SK-N-SH (cell line): ENCODE measurements around the gene ARAP3.

Source experiments
- CTCF ChIP-seq: fragments of 200-600 bp; sonication (generic); IDR thresholded peaks from 2 replicates; pipeline ENCODE4 v1.6.1; 2017; ENCODE audit warnings: antibody characterized with exemption, mild to moderate bottlenecking, moderate library complexity
- JUND ChIP-seq: IDR thresholded peaks from 2 replicates; pipeline ENCODE4 v1.4.0; 2012

GRCh38 chr5:141633871-141634561, 48.0 kb downstream of the ARAP3 start:
- TF ChIP-seq CTCF (no peak), JUND (no peak)
